HG02759 (cell line): Measurements from ENCODE around the gene NEDD4L.
"Not testable (repeated sequence)": the region's sequence is repeated elsewhere in the genome, so short reads cannot be mapped to it uniquely, and the experiment has no call there.

Experiments used
- ATAC-seq: cut with Tn5 transposase; IDR thresholded peaks from one replicate; pipeline ENCODE4 v1.9.1; 2021; ENCODE audit warnings: mild to moderate bottlenecking, moderate library complexity; ENCODE audit not compliant: unreplicated experiment

Gene NEDD4L

DNA sequence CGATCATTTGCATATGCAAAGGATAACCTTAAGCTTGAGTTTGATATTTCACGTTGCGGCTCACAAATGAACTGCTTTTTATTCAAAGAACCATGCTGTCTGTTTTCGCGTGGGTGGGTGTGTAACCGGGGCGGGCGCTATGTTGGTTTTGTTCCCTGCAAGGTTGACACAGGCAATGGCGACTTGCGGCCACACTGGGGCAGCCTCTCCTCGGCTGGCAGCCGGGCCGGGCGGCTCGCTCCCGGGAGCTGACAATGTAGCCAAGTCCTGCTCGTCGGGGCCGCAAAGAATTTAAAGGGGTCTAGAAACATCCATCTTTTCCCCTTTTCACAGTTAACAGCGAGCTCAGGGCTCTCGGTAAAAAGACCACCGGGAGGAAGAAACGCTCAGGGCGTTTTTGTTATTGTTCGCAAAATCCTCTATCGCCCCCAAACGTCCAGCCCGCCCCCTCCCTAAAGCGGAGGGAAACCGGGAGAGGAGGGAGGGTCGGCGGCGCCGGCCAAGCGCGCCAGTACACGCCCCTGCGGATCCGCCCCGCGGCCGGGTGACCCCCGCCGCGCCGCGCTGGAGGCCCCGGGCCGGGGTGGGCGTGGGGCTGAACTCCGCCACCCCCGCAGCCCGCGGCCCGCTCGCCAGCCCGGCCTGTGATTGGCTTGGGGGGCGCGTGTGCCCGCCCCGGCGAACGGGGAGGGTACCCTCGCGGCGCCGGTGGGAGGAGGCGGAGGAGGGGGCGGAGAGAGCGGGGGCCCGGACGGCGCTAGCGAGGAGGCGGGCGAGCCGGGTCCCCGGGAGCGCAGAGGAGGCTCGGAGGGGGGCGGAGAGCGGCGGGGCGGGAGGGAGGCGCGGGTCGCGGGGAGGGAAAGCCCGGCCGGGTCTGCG lies at the start of gene NEDD4L:
NEDD4L (plus strand) TSS at position 736 of the 879 bp plus-strand sequence. CDS start 435 bp downstream, outside the sequence.
- ATAC-seq, result peak; percentile 74

DNA sequence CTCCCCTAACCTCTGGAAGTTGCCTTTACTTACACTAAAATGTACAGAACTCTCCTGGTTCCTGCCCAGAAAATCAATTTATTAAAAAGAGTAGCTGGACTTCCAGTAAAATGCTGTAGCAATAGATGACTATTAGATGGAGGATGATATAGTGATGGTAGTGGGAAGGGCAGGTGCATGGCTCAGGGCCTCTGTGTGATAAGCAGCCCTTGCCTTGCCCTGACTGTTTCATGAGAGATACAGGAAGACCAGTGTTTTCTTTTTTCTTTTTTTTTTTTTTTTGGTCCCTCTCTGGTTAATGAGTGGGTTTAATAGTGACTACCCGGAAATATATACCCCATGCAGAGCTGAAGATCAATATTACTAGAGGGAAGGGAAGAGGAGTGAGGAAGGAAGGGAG lies 48.7 kb upstream of the NEDD4L start:
- ATAC-seq, result no peak

DNA sequence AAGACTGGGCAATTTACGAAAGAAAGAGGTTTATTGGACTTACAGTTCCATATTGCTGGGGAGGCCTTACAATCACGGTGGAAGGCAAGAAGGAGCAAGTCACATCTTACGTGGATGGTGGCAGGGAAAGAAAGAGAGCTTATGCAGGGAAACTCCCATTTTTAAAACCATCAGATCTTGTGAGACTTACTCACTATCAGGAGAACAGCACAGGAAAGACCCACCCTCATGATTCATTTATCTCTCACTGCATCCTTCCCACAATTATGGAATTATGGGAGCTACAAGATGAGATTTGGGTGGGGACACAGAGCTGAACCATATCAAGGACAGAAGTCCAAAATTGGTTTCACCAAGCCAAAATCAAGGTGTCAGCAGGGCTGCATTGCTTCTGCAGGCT lies 47.1 kb upstream of the NEDD4L start:
- not testable (repeated sequence) for ATAC-seq

DNA sequence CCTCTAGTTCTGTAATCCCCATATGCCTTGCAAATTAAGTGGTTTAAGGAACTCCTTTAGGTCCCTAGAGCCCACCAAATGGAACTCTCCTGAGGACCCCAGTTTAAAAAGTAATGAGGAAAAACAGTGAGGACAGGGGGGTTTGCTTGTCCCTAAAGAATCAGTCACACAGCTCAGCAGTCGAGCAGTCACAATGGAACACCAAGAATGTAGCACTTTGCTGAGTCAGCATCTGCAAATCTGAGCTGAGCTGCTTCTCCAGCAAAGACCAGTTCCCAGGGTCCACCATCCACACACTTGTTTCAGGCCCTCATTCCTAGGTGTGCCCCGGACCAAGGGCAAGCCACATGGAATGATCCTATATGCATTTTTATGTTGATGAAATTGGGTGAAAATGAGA lies 46.2 kb upstream of the NEDD4L start:
- no peak for ATAC-seq

DNA sequence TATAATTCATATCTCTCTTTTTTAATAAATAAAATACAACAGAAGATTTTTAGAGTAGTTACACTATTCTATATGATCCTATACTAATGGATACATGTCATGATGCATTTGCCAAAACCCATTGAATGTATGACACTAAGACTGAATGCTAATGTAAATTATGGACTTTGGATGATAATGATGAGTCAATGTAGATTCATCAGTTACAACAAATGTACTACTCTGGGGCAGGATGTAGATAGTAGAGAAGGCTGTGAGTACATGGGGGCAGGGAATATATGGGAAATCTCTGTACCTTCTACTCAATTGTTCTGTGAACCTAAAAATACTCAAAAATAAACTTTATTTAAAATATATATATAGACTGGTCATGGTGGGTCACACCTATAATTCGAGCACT lies 45.6 kb upstream of the NEDD4L start:
- no peak for ATAC-seq

DNA sequence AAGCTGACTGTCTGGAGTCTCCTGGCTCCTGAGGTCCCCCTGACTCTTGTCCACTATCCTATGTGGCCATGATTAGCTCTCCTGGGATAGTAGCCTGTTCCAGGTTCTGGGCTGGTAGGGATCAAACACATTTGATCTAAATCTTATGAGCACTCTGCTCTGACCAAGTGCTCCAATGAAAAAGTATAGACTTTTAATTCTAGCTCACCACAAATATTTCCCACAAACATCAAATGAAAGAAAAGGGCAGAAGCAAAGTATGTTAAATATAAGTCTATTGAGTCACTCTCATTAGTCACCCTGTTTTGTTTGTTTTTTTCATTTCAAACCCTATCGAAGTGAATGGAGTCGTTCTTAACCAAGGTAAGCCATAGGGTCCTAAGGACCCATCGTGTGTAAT lies 39.7 kb upstream of the NEDD4L start:
- ATAC-seq, result no peak

DNA sequence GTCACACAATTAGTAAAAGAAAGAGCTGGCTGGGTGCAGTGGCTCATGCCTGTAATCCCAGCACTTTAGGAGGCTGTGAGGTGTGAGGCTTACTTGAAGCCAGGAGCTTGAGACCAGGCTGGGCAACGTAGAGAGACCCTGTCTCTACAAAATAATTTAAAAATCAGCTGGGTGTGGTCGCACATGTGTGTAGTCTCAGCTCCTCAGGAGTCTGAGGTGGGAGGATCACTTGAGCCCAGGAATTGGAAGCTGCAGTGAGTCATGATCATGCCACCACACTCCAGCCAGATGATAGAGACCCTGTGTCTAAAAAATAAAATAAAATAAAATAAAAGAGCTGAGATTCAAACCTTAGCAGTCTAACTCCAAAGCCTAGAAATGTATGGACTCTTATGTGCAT lies 39.0 kb upstream of the NEDD4L start:
- no peak for ATAC-seq

DNA sequence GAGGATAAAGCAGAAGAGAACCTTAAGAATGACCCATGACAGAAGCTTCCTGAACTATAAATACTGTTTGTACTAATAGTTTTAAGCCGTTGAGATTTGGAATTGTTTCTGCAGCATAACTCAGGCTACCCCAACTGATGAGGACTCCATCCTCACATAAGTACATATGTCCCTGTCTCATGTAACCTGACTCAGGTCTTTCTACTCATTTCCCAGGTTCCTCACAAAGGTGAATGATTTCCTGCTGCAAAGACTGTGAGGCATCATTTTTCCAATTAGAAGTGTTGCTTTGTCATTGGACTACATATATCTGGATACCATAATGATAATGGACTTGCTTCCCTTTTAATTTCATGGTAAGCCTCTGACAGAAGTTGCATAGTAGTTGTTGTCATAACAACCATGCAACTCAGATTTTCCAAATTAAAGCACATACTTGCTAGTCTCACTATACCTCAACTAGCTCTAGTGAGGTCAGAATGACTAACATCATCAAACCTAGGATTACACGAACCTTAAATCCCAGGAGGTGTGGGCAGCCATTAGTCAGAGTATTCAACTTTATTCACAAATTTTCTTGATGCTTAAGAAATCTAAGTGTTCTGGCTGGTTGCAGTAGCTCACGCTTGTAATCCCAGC lies 38.0 kb upstream of the NEDD4L start:
- ATAC-seq, result no peak

DNA sequence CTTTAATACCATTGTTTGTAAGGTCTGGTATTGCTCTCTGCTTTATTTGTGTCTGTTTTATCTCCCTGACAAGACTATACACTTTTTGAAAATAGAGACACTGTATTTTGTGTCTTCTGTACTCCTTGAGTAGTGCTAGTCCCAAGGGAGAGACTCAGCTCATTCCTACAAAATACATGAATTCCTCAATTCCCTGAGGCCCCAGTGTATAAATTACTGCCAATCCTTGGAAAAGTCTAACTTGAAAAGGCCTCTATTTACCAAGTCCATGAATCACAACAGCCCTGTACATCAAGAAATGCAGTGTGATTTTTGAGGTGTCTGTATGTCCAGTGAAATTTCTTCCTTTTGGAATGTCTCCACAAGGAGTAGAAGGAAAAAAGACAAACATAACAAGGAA lies 34.9 kb upstream of the NEDD4L start:
- ATAC-seq, result no peak

DNA sequence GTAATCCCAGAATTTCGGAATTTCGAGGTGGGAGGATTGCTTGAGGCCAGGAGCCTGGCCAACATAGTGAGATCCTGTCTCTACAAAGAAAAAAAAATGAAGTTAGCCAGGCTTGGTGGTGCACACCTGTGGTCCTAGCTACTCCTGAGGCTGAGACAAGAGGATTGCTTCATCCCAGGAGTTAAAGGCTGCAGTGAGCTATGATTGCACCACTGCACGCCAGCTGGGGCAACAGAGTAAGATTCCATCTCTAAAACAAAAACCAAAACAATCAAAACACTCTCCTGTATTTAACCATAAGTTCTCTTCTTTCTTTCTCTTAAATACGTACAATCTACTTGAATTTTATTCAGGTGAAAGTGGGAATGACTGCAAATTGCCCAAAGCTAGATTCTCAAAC lies 33.8 kb upstream of the NEDD4L start:
- no peak for ATAC-seq

DNA sequence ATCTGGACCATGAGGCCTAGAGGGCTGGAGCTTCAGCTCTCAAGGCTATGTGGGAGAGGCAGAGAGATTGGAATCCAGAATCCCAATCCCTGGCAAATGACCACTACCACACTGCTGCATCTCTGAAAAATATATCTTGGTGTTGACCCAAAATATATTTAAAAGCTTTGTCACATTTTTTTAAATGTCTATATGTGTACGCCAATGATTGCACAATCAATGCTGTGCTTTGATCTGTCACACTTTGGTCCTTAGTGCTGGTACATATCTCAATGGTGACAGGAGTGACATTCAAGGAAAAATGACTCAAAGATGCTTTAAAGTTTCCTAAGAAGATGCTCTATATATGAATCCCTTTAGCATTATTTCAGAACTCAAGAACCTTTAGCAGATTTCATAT lies 31.7 kb upstream of the NEDD4L start:
- no peak for ATAC-seq

DNA sequence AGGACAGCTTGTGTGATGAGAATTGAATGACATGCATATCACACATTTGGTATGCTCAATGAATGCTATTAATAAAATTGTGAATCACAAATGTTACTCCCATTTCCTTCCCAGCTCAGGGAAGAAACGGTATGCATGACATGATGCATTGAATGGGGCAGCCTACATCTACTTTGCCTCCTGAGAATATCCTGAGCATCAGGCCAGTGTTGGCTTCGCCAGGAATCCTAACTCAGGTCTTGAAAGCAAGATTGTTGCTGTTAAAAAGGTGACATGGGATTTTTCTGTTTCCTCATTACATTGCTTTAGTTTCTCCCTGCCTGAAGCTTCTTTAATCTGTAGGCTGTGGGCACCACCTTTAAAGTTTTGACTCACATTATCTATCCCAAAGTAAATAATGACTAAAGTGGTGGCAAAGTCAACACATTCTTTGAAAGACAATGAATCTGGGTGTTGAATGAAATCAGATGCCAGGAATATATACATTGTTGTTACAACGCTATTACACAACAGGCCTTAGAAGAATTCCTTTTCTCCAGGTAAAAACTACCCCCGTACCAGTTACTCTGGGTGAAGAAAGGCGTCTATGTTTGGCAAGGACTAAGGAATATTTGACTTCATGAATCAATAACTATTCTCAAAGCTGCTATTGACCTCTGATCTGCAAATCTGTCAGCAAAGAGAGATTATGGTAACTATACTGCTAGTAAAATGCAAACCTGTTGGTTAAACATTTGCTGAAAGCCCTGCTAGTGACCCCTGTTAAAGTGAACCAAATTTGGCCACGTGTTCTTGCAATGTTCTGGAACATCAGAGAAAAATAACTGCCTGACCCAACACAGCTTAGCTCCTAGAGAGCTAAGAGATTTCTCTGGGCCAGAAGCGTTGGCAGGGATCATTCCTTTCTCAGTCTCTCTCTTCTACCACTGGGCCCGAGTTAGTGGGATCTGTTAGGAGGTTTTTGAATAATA lies 30.5 kb upstream of the NEDD4L start:
- no peak for ATAC-seq

DNA sequence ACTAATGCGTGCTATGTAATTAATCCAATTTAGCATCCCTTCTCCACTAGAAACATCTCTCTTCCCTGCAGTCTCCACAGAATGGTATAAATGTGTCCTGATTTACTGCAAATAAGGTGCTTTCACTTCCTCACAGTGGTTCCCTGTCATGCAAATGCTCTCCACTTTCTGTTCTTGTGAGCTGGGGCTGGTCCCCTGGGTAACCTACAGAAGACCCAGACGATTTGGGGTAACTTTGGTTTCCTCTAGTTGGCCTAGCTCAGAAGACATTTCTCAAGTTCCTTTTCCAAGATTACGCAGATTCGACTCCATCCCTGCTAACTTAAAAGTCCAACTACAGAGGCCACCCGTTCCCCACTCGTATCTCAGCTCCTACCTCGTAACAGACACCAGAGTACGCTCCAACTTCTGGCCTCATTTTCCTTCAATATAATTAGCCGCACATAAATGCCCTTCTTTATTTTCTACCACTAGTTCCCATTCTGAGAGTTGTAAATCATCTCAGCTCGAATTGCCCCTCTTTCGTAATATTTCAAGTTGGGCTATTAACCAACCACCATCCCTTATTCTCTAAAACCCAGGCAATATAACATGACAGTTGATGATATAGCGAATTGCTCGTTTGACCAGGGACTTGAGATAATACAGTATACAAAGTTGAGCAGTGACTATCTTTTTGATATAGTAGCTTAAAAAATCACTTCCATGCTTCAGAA lies 28.8 kb upstream of the NEDD4L start:
- peak; percentile 97 for ATAC-seq

DNA sequence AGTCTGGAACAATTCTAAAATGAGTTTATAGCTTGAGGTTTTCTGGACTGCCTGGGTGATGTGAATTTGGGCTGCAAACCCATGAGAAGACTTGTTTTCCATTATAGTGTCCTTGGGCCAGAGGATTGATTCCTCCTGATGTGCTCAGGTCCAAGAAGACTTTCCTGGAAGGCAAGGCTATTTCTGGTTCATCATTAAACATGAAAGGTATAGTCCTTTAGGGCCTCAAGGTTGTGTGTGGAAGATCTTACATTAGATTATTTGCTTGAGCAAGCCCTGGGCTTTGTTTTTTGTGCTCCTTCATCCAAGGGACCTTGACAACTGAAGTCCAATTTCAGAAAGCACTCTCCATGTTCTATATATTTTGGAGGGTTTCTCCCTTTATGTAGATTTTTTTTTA lies 26.8 kb upstream of the NEDD4L start:
- ATAC-seq, result no peak

DNA sequence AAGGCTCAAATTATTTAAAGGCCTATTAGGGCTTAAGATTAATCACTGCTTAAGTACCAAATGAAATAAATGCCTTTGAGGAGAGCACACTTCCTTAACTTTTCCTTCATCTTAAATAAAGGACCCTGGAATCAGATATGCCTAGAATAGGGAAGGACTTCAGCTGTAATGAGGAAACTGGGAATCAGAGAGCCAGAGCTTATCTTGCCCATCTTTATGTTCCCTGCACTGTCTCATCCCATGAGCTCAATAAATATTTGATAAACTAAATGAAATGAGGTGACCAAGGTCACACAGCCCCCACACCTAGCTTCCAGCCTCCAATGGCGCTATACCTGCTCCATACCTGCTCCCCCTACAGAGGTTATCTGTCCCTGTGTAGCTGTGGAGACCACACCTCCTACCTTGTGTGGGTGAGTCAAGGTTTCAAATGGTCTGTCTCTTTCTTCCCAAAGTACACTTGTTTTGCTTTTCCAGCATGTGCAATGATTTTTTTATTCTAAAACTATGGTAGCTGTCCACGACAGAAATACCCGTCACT lies 23.4 kb upstream of the NEDD4L start:
- no peak for ATAC-seq

DNA sequence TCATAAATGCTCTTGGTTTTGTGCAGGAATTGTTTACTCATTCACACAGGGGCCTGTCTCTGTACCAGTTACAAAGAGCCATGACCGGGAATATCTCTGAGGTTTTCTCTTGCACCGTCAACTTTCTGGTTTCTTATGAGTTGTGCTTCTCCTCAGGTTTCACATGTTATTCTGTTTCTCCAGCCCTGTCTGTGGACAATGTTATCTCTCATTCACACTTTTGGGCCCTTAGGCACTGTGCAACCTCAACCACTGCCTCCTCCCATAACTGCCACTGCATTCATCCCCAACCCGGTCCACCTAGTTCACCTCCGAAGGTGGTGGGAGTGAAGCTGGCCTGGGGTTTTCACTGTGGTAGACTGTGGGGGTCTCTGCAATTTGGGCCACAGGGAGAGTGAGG lies 22.5 kb upstream of the NEDD4L start:
- no peak for ATAC-seq

DNA sequence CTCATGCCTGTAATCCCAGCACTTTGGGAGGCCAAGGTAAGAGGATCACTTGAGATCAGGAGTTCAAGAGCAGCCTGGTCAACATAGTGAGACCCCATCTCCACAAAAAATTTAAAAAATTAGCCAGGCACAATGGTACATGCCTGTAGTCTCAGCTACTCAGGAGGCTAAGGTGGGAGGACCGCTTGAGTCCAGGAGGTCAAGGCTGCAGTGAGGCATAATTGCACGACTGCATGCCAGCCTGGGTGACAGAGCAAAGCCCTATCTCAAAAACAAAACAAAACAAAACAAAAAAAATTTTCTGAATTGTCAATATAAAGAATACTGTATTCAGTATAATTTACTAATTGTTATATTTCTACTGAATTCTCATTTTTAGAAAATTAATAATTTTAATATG lies 20.9 kb upstream of the NEDD4L start:
- no peak for ATAC-seq

DNA sequence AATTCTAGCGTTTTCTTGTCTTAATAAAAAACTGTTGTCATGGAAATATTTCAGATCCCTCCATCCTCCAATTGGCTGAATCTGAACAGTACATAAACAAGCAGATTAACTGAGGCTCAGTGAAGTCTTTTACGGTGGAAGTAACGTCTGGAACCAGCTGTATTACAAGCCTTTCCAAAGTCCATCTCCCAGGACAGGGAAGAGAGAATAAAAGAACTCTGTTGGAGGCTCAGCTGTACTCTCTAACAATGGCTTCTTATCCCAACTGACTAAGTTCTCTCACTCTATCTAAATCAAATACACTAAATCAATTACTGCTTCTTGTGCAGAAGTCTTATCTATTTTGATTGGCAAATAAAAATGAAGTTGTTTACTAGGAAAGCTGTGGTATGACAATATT lies 19.9 kb upstream of the NEDD4L start:
- ATAC-seq, result no peak

DNA sequence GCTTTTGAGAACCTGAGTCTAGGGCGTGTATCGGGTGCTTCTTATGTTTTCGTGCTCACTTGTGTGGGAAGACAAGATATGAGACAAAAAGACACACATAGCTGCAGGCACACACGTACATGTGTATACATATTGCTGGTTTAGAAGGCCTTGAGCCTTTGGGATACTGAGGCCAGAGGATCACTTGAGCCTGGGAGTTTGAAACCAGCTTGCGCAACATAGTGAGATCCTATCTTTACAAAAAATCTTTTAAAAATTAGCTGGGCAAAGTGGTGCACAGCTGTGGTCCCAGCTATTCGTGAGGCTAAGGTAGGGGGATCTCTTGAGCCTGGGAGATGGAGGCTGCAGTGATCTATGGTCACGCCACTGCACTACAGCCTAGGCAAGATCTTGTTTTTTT lies 18.8 kb upstream of the NEDD4L start:
- no peak for ATAC-seq

DNA sequence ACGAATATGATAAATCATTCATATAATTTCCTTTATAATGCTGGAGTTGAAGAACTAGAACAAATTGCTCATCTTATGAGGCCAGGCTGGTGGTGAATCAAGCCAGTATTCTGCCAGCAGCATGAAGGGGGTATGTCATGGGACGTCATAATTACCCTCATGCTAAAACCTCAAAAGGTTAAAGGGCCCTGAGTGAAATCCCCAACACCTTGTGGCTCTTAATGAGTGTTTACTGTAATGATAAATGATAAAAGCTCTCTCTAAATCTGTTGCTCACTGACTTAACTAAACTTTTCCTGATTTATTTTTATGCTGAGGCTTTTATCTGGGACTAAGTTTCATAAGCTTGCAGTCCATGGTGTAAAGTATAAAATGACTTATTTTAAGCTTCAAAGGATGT lies 18.3 kb upstream of the NEDD4L start:
- no peak for ATAC-seq
